IPS-NIHi7 (cell line): ENCODE measurements around the gene UGP2.
"Not testable (repeated sequence)": the region's sequence is repeated elsewhere in the genome, so short reads cannot be mapped to it uniquely, and the experiment has no call there.

Experiments
- DNase-seq: peaks from one replicate; pipeline ENCODE4 v3.0.0; 2012; ENCODE audit warnings: mixed read lengths; ENCODE audit errors: extremely low spot score

Gene UGP2

DNA sequence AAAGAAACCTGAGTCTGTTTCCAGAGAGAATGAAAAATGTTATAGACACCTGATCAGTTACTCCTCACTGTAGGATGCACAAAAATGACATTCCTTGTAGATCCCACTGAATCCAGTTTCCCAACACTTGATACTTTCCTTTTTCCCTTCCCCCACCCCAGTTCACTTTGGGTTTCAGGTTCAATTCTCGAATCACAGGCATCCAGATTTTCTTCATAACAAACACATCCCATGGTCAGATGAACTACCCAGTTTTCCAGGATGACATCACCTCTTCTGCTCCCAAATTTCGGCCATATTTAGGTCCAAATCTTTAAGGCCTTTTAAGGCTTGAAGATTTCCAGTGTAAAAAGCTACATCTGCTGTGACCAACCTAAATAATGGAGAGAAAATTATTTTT is 51.5 kb downstream of the UGP2 start:
- DNase-seq, result no peak

DNA sequence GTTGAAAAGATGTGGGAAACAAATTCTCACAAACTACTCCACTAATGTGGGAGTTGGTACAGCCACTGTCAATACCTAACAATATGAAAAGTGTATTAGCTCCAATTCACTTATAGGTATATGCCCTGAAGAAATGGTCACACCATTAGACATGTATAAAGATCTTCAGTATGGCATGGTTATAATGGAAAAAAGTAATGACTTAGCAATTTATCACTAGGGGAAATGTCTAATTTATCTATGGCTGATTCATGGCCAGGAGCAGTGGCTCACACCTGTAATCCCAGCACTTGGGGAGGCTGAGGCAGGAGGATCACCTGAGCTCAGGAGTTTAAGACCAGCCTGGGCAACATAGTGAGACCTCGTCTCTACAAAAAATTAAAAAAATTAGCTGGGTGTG is 52.5 kb downstream of the UGP2 start:
- no peak for DNase-seq

DNA sequence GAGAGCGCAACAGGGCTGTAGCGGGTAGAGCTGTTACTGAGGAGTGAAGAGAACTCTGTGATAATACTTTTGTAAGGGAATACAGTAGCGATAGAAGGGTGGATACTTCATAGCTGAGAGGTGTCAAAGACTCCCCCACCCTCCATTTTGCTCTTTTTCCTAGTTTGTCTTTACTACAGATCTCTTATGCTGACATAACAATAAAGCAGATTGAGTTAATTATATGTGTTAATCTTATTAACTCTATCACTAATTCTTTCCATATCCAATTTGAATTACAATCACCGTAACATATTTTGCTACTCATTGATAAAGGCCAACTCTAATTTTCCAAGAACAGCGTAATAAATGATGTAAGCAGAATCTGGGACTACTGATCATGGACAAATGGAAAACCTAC is 57.1 kb downstream of the UGP2 start:
- no peak for DNase-seq

DNA sequence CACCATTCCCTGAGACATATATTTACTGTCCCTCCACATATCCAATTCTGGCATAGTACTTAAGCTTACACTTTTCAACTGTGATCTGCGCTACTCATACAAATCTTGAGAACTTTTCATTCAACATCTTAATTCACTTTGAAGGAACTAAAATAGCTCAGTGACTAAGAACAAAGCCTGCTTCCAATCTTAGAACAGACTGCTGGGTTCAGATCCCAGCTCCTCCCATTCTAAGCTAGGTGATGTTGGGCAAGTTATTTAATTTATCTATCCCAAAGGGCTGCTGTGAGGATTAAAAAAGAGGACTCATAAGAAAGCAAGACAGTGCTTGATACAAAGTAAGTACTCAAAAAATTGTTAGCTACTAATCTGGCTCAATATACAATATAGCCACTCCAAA is 57.9 kb downstream of the UGP2 start:
- DNase-seq, result no peak

DNA sequence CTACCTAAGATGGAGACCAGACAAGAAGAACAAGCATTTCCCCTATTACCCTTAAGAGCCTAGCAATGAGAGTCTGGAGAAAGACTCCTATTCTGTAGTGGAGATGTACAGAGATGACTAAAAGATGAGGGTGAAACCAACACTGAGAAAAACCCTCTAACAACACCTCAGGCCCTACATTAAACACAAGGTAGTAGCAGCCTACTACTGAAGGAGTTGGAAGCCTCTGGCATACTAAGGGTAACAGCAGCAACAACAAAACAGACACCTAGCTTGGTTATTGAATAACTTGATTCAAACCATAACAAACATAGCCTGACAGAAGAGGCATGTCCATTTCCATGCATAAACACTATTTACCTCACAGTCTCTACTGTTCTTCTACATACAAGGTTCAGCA is 60.5 kb downstream of the UGP2 start:
- no peak for DNase-seq

DNA sequence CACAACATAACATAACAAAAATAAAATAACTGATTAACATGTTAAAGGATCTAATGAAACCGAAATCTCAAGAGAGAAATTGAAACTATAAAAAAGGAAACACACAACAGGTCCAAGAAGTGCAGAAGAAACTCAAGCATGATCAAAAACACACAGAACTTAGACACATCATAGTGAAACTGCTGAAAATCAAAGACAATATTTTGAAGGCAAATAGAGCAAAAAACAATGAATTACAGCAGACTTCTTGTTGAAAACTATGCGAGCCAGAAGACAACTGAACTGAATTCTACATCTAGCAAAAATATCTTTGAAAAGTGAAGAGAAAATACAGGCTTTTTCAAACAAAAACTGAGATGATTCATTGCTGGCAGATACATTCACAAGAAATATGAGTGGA is 61.3 kb downstream of the UGP2 start:
- DNase-seq, result no peak

DNA sequence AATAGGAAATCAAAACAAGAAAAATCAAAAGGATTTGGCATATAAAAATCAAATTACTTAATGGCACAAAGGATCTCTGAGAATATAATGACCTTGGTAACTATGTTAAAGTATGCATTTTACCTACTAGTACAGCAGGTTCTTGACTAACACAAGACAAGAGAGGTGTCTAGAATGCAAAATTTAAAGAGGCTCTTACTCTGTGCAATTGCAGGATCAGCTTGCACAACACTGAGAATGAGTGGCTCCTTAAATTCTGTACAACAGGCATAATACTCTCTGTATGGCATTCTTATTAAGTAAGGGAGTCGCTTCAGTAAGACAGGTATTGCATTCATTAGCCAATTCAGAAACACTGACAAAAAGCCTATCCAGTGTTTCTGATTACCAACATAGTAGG is 72.6 kb downstream of the UGP2 start:
- DNase-seq, result no peak

DNA sequence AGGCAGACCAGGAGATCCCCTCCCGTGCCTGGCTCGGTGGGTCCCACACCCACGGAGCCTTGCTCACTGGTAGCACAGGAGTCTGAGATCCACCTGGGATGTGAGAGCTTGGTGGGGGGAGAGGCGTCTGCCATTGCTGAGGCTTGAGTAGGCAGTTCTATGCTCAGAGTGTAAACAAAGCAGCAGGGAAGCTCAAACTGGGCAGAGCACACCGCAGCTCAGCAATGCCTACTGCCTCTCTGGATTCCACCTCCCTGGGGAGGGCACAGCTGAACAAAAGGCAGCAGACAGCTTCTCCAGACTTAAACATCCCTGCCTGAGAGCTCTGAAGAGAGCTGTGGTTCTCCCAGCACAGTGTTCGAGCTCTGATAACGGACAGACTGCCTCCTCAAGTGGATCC is 85.1 kb downstream of the UGP2 start:
- DNase-seq, result no peak

DNA sequence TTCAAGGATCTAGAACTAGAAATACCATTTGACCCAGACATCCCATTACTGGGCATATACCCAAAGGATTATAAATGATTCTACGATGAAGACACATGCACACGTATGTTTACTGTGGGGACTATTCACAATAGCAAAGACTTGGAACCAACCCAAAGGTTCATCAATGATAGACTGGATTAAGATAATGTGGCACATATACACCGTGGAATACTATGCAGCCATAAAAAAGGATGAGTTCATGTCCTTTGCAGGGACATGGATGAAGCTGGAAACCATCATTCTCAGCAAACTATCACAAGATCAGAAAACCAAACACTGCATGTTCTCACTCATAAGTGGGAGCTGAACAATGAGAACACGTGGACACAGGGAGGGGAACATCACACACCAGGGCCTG is 90.4 kb downstream of the UGP2 start:
- DNase-seq, result not testable (repeated sequence)
